ENCODE data around the gene HOXB5. TPM values are rescaled to one million over a fixed set of nuclear protein-coding genes. Genes with fewer than 3 reads are reported as not detected.

The HOXB5 gene
- total RNA-seq, 2 experiments from 2014 or later: 0.20 TPM; not detected in 1

DNA sequence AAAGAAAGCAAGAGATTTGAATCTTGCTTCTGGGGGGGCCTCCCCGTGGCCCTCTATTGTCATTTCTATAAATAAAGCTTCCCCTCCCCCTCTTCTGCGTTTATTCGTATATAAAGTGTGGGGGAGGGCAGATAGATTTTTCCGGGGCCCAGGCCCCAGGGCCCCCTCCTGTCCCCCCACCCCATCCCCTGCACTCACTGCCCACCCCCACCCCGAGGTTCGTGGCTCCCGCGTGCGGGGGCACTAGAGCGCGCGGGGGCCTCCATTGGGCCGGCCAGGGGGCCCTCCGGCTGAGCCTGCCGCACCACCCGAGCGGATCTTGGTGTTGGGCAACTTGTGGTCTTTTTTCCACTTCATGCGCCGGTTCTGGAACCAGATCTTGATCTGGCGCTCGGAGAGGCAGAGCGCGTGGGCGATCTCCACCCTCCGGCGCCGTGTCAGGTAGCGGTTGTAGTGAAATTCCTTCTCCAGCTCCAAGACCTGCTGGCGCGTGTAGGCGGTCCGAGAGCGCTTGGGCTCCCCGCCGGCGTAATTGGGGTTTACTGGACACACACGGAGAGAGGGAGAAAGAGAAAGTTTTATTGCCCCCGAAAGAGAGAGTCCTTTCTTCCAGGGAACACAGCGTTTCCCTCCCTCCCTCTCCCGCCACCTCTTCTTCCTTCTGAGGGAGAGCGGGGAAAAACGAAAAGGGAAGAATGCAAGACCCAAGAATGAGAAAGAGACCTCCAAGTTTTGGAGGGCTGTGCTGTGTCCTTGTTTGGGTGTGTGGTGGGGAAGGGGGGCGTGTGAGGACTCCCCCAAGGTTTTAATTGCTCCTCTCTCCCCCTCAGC lies 16.9 kb downstream of the HOXB5 start:
- peak overlapping the region; percentile 83 for H3K4me3 Mint-ChIP-seq
- no peak for DNase-seq
- H3K4me1 Mint-ChIP-seq: peaks cover 55% of the 10 kb centered on the region
- H3K27ac Mint-ChIP-seq: peak overlapping the region; percentile 64
- H3K36me3 Mint-ChIP-seq (ENCODE audit: low read depth): peaks cover 17% of the 10 kb centered on the region
- peaks cover 31% of the 10 kb centered on the region for H3K27me3 Mint-ChIP-seq
- POLR2A ChIA-PET: interaction anchor here (1.0 kb wide), 2 partner anchors 30 to 71 kb away, joined by 3 read pairs; no protein-coding TSS in a partner anchor
- CTCF ChIA-PET: interaction anchor here (0.7 to 1.3 kb wide), 2 partner anchors 77 to 225 kb away, joined by 3 read pairs; no protein-coding TSS in a partner anchor
- H3K9me3 Mint-ChIP-seq: no peaks in the 10 kb centered on the region

- Mint-ChIP-seq H3K27me3 (peaks cover 23% of the 10 kb centered on the region), H3K9me3 (no peaks in the 10 kb centered on the region), H3K36me3 (ENCODE audit: low read depth) (peaks cover 17% of the 10 kb centered on the region), H3K4me1 (peaks cover 48% of the 10 kb centered on the region), H3K4me3 (peak overlapping the region; percentile 58), H3K27ac (no peak overlapping the region)
- POLR2A ChIA-PET: interaction anchor here (1.0 kb wide), 1 partner anchor 70 kb away, joined by 3 read pairs; no protein-coding TSS in a partner anchor
- DNase-seq: no peak
- CTCF ChIA-PET: interaction anchor here (1.3 kb wide), 1 partner anchor 224 kb away, joined by 3 read pairs; no protein-coding TSS in a partner anchor
Measured at GRCh38 chr17:48575673-48576478, 17.7 kb downstream of the HOXB5 start.

GRCh38 chr17:48575066-48575582 lies 18.5 kb downstream of the HOXB5 start:
- H3K4me3 Mint-ChIP-seq: no peak overlapping the region
- DNase-seq: no peak

DNA sequence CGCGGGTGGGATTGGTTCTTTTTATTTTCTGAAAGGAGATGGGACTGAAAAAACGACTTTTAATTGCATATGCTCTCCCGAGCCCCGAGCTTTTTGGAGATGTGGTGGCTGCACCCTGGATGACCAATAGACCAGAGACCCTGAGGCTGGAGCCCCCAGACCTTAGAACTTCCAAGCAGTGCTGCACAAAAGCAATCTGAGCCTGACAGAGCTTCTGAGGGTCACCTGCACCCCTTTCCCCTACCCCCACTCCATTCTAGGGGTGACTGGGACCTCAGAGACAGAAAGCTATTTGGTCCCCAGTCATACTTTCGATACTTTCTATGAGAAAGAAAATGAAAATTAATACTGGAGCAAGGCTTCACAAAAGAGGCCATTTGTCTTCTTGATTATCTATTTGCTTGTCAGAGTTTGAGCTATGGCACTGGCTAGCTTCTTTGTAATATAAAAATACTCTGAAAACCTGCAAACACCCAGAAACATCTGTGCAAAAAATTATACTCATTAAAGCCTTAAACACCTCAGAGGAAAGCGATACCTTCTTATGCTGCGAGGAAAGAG lies 19.0 kb downstream of the HOXB5 start:
- POLR2A ChIA-PET: no interaction called here
- Mint-ChIP-seq H3K27ac (no peak overlapping the region), H3K9me3 (no peaks in the 10 kb centered on the region), H3K4me3 (no peak overlapping the region), H3K4me1 (peaks cover 37% of the 10 kb centered on the region), H3K27me3 (peaks cover 13% of the 10 kb centered on the region), H3K36me3 (ENCODE audit: low read depth) (peaks cover 19% of the 10 kb centered on the region)
- DNase-seq: no peak
- CTCF ChIA-PET: interaction anchor here (0.7 kb wide), 1 partner anchor 146 kb away, joined by 3 read pairs; no protein-coding TSS in a partner anchor

More at GRCh38 chr17:48575066-48575582, 18.5 kb downstream of the HOXB5 start:
- Mint-ChIP-seq H3K9me3 (no peaks in the 10 kb centered on the region), H3K4me1 (peaks cover 42% of the 10 kb centered on the region), H3K27me3 (peaks cover 16% of the 10 kb centered on the region), H3K27ac (no peak overlapping the region), H3K36me3 (ENCODE audit: low read depth) (peaks cover 17% of the 10 kb centered on the region)
- ChIA-PET CTCF (interaction anchor here (0.7 kb wide), 1 partner anchor 146 kb away, joined by 3 read pairs; no protein-coding TSS in a partner anchor), POLR2A (no interaction called here)

DNA sequence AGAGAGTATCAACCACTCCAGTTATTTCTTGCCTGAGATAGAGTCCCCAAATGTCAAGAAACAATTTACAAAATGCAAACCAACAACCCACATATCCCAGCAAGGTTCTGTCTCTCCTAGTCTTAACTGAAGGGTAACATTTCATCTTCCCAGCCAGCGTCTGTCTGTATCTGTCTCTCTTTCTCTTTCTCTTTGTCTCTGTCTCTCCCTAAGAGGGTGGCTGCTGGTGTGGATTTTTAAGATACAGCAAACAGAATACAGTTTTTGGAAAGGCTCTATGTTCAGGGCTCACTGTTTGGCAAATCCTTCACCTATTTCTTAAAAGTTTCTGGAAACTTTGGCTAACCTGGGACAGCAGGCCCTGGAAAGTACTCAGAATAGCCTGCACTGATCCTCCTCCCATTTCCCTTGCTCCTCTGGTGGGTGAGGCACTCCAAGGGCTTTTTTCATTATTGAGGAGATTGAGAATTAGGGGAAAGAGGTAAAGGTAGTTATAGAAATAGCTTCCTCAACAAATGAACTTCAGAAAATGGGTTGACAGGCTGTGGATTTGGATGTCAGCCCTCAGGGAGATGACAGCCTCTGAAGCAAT lies 21.7 kb downstream of the HOXB5 start:
- CTCF ChIA-PET: no interaction called here
- peaks cover 19% of the 10 kb centered on the region for H3K4me1 Mint-ChIP-seq
- no peak overlapping the region for H3K27ac Mint-ChIP-seq
- H3K36me3 Mint-ChIP-seq (ENCODE audit: low read depth): peaks cover 19% of the 10 kb centered on the region
- no peak overlapping the region for H3K4me3 Mint-ChIP-seq
- no peaks in the 10 kb centered on the region for H3K9me3 Mint-ChIP-seq
- no peak for DNase-seq
- POLR2A ChIA-PET: no interaction called here
- H3K27me3 Mint-ChIP-seq: peaks cover 13% of the 10 kb centered on the region

GRCh38 chr17:48571024-48571818 lies 22.4 kb downstream of the HOXB5 start:
- no peak overlapping the region for H3K4me3 Mint-ChIP-seq
- H3K27ac Mint-ChIP-seq: no peak overlapping the region
- CTCF ChIA-PET: no interaction called here
- POLR2A ChIA-PET: interaction anchor here (1.0 kb wide), 1 partner anchor 9 kb away, joined by 3 read pairs; no protein-coding TSS in a partner anchor
- peaks cover 15% of the 10 kb centered on the region for H3K36me3 Mint-ChIP-seq (ENCODE audit: low read depth)
- peaks cover 11% of the 10 kb centered on the region for H3K27me3 Mint-ChIP-seq
- H3K9me3 Mint-ChIP-seq: no peaks in the 10 kb centered on the region
- DNase-seq: no peak
- peaks cover 14% of the 10 kb centered on the region for H3K4me1 Mint-ChIP-seq

- peaks cover 10% of the 10 kb centered on the region for H3K36me3 Mint-ChIP-seq (ENCODE audit: low read depth)
- CTCF ChIA-PET: interaction anchor here (1.0 kb wide), 1 partner anchor 219 kb away, joined by 3 read pairs; no protein-coding TSS in a partner anchor
- no peaks in the 10 kb centered on the region for H3K9me3 Mint-ChIP-seq
- H3K27me3 Mint-ChIP-seq: peaks cover 11% of the 10 kb centered on the region
- no peak overlapping the region for H3K27ac Mint-ChIP-seq
- H3K4me1 Mint-ChIP-seq: peaks cover 8% of the 10 kb centered on the region
- DNase-seq: no peak
- H3K4me3 Mint-ChIP-seq: no peak overlapping the region
- POLR2A ChIA-PET: interaction anchor here (1.0 kb wide), 1 partner anchor 9 kb away, joined by 3 read pairs; no protein-coding TSS in a partner anchor
Measured at GRCh38 chr17:48570325-48571023, 23.1 kb downstream of the HOXB5 start.

GRCh38 chr17:48569674-48570324 lies 23.8 kb downstream of the HOXB5 start:
- no peak for DNase-seq
- H3K4me3 Mint-ChIP-seq: no peak overlapping the region
- POLR2A ChIA-PET: interaction anchor here (0.7 to 1.4 kb wide), 3 partner anchors 8 to 18 kb away, joined by 3 read pairs; no protein-coding TSS in a partner anchor
- no peak overlapping the region for H3K27ac Mint-ChIP-seq
- CTCF ChIA-PET: interaction anchor here (1.0 kb wide), 2 partner anchors 78 to 218 kb away, joined by 3 read pairs; no protein-coding TSS in a partner anchor
- H3K9me3 Mint-ChIP-seq: no peaks in the 10 kb centered on the region
- peaks cover 10% of the 10 kb centered on the region for H3K36me3 Mint-ChIP-seq (ENCODE audit: low read depth)
- peaks cover 6% of the 10 kb centered on the region for H3K4me1 Mint-ChIP-seq
- peaks cover 11% of the 10 kb centered on the region for H3K27me3 Mint-ChIP-seq

DNA sequence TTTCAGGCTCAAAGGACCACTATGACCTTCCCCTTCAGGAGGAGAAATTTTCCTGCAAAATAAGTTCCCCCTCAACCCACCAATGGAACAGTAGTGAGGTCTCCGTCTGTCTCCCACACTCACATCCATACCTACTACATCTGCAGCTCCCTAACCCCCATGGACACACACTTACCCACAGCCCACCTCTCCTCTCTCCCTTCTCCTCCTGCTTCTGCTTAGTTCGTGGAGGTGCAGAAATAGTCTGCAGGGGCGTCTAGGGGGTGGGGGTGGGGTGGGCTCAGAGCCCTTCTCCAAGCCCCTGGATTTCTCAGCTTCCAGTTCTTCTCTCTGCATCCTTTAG lies 24.4 kb downstream of the HOXB5 start:
- Mint-ChIP-seq H3K27ac (no peak overlapping the region), H3K27me3 (peaks cover 11% of the 10 kb centered on the region), H3K4me1 (peaks cover 9% of the 10 kb centered on the region), H3K9me3 (no peaks in the 10 kb centered on the region), H3K36me3 (ENCODE audit: low read depth) (peaks cover 10% of the 10 kb centered on the region), H3K4me3 (no peak overlapping the region)
- DNase-seq: no peak
- ChIA-PET POLR2A (interaction anchor here (0.7 to 1.4 kb wide), 2 partner anchors 16 to 17 kb away, joined by 3 read pairs; no protein-coding TSS in a partner anchor), CTCF (interaction anchor here (1.0 kb wide), 1 partner anchor 77 kb away, joined by 3 read pairs; no protein-coding TSS in a partner anchor)

DNA sequence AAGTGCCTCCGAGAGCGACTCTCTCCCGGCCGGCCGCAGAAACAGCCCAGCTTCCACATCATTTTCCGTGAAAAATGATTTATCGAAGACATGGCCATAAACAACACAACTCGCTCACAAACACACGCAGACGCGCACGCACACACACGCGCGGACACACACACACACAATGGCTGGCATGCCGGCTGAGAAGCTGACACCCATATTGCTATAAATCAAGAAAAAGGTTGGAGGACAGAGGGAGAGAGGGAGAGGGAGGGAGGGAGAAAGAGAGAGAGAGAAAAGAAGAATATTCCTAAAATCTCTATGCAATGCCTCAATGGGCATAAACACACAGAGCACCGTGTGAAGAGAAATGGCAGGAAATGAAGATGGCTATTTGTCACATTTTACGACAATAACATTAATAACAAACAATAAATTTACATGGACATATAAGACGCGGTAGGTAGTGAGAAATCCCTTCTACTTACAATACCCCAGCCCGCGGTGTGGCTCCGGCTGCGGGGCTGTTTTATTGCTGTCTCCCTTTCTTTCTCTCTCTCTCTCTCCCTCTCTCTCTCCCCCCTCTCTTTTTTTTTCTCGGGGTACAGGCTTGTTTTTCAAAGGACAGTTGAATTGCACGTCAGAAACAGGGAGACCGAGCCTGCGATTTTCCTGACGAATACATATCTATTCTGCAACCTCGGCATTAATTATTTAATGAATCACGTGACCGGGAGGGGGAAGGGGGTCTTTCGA lies 24.9 kb downstream of the HOXB5 start:
- no peak overlapping the region for H3K27ac Mint-ChIP-seq
- peaks cover 9% of the 10 kb centered on the region for H3K36me3 Mint-ChIP-seq (ENCODE audit: low read depth)
- no peaks in the 10 kb centered on the region for H3K9me3 Mint-ChIP-seq
- ChIA-PET POLR2A (interaction anchor here (1.4 kb wide), 1 partner anchor 17 kb away, joined by 3 read pairs; no protein-coding TSS in a partner anchor), CTCF (interaction anchor here (1.0 to 1.3 kb wide), 2 partner anchors 24 to 77 kb away, joined by 3 read pairs; no protein-coding TSS in a partner anchor)
- H3K4me1 Mint-ChIP-seq: peaks cover 9% of the 10 kb centered on the region
- DNase-seq: no peak
- peaks cover 14% of the 10 kb centered on the region for H3K27me3 Mint-ChIP-seq
- no peak overlapping the region for H3K4me3 Mint-ChIP-seq

Data from activated CD4-positive, alpha-beta memory T cell treated with anti-CD3 and anti-CD28 coated beads, Interleukin-2, amount 10 ng/mL, durations not matched to agents 7 days and 5 days (primary cell).